Measurements from ENCODE around the gene LUC7L2.
"Not testable (repeated sequence)": the region's sequence is repeated elsewhere in the genome, so short reads cannot be mapped to it uniquely, and the experiment has no call there.

LUC7L2 gene

GRCh38 chr7:139452958-139453672 is 93.4 kb downstream of the LUC7L2 start:
- no peak for DNase-seq

- DNase-seq = no peak
These were observed 94.1 kb downstream of the LUC7L2 start for GRCh38 chr7:139453673-139454321.

DNA sequence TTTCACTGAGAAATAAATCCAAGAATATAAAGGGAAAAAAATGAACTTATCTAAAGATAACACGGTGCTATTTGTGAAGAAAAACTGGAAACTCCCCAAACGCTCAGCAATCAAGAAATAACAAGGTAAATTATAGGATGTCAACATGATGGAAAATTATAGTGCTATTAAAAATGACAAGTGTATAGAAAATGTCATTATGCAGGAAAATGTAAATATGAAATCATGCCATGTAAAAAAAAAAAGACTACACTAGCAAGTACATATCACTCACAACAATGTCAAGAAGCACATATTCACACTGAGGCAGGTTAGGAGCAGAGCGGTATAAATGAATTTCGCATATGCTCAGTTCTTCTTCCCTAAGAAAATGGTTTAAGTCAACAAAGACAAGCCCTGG is 96.1 kb downstream of the LUC7L2 start:
- DNase-seq = no peak

DNA sequence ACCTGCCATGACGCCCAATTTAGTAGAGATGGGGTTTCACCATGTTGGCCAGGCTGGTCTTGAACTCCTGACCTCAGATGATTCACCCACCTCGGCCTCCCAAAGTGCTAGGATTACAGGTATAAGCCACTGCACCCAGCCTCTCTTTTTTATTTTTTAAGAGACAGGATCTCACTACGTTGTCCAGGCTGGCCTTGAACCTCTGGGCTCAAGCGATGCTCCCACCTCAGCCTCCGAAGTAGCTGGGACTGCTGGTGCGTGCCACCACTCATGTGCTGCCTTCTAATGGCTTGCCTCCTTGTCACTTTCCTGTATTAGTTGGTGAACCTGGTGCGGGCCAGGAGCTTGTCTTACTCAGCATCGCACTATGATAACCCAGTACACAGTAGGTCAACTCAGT is 96.8 kb downstream of the LUC7L2 start:
- no peak for DNase-seq

- no peak for DNase-seq
These were observed 97.7 kb downstream of the LUC7L2 start for GRCh38 chr7:139457153-139457946.

GRCh38 chr7:139463421-139463820 is 103.7 kb downstream of the LUC7L2 start:
- DNase-seq = not testable (repeated sequence)

DNA sequence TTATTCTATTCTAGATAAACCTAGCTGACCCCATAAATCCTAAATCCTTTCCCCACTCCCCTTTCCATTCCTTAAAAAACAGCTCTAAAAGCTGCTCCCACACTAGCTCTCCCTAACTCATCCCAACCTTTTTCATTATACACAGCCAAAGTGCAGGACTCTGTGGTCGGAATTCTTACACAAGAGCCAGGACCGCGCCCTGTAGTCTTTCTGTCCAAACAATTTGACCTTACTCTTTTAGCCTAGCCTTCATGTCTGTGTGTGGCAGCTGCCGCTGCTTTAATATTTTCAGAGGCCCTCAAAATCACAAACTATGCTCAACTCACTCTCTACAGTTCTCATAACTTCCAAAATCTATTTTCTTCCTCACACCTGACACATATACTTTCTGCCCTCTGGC is 104.8 kb downstream of the LUC7L2 start:
- not testable (repeated sequence) for DNase-seq

GRCh38 chr7:139465072-139465471 is 105.4 kb downstream of the LUC7L2 start:
- not testable (repeated sequence) for DNase-seq

DNA sequence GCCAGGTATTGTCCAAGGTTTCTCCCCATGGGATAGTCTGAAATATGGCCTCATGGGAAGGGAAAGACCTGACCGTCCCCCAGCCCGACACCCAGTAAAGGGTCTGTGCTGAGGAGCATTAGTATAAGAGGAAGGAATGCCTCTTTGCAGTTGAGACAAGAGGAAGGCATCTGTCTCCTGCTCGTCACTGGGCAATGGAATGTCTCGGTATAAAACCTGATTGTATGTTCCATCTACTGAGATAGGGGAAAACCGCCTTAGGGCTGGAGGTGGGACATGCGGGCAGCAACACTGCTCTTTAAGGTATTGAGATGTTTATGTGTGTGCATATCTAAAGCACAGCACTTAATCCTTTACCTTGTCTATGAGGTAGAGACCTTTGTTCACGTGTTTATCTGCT is 108.0 kb downstream of the LUC7L2 start:
- DNase-seq = not testable (repeated sequence)

DNA sequence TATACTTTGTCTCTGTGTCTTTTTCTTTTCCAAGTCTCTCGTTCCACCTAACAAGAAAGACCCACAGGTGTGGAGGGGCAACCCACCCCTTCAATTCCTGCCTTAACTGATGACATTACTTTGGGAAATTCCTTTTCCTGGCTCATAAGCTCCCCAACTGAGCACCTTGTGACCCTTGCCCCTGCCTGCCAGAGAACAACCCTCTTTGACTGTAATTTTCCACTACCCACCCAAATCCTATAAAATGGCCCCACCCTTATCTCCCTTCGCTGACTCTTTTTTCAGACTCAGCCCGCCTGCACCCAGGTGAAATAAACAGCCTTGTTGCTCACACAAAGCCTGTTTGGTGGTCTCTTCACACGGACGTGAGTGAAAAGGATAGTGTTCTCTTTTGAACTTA is 108.6 kb downstream of the LUC7L2 start:
- not testable (repeated sequence) for DNase-seq

- DNase-seq = no peak
These were observed 112.2 kb downstream of the LUC7L2 start for GRCh38 chr7:139471740-139472353.

Measured in hematopoietic multipotent progenitor cell treated with erythropoietin and hydrocortisone succinate and interleukin-3 and kit ligand, for 6 days (in vitro differentiated cells).